HCT116 (cell line): ENCODE data around the gene GPR65. TPM values are rescaled to one million over a fixed set of nuclear protein-coding genes. Genes with fewer than 3 reads are reported as not detected.

Experiments used
- ATAC-seq: fragments of 200-7000 bp; cut with Tn5 transposase; 2 replicates; pipeline ENCODE4 v1.9.1; 2020; ENCODE audit warnings: mild to moderate bottlenecking, moderate library complexity
- BruUV-seq: library from RNA; stranded (reverse); fragments of 400-500 nt; replicated peaks from 2 replicates; lab custom pipeline; 2021; lab: Mats Ljungman, UMichigan
- CTCF ChIA-PET: fragments of 300-600 bp; sonication (Branson Sonifier 250); formaldehyde crosslinking; loops from one replicate; lab custom pipeline; 2021; ENCODE audit warnings: antibody characterized with exemption; lab: Charles Lee
- POLR2A ChIA-PET: fragments of 300-600, 350-600 bp; sonication (Branson Sonifier 250); formaldehyde crosslinking; loops from one replicate; lab custom pipeline; 2021; ENCODE audit warnings: antibody characterized with exemption; lab: Charles Lee
- RAD21 ChIA-PET, 2 experiments: fragments of 300-600 bp; sonication (Branson Sonifier 250); formaldehyde crosslinking; loops; one replicate each; lab custom pipeline; 2023; ENCODE audit warnings: low total read pairs in 2 of 2; ENCODE audit not compliant: uncharacterized antibody in 2 of 2, unreplicated experiment in 2 of 2, low non-redundant PET in 1 of 2; lab: Charles Lee
- DNase-seq: peaks from one replicate; pipeline ENCODE4 v3.0.0-alpha.2; 2010; ENCODE audit warnings: low read depth, low spot score
- H2AFZ ChIP-seq: fragments of 200-600 bp; shearing (Covaris generic), sonication (generic); 2 replicates; pipeline ENCODE4 v1.6.1; 2017; ENCODE audit warnings: low read depth, mixed run types, mixed read lengths, antibody characterized with exemption, low read length; ENCODE audit not compliant: poor library complexity, severe bottlenecking
- H3K27ac ChIP-seq: 2 replicates; pipeline ENCODE4 v1.5.1; 2012; ENCODE audit warnings: low read depth, low read length
- H3K27me3 ChIP-seq: fragments of 200-600 bp; sonication (generic); 2 replicates; pipeline ENCODE4 v1.6.1; 2016; ENCODE audit warnings: mixed run types, low read length, mixed read lengths; ENCODE audit not compliant: insufficient read depth
- H3K36me3 ChIP-seq, 2 experiments: fragments of 200-500 bp in 1 of 2; fragments of 200-600 bp in 1 of 2; sonication (Bioruptor generic) in 1 of 2; sonication (generic) in 1 of 2; 2 replicates each; pipeline versions ENCODE4 v1.5.1 to v1.6.1; 2014 to 2016; ENCODE audit warnings: low read length in 2 of 2, inconsistent platforms in 1 of 2, mixed read lengths in 1 of 2, mixed run types in 1 of 2; ENCODE audit not compliant: insufficient read depth in 2 of 2, control insufficient read depth in 1 of 2
- H3K4me1 ChIP-seq, 2 experiments: fragments of 200-600 bp in 1 of 2; sonication (generic) in 1 of 2; 2 replicates each; pipeline versions ENCODE4 v1.5.1 to v1.6.1; 2012 to 2017; ENCODE audit warnings: low read length in 2 of 2, inconsistent platforms in 1 of 2, mild to moderate bottlenecking in 1 of 2, mixed read lengths in 1 of 2, mixed run types in 1 of 2, moderate library complexity in 1 of 2; ENCODE audit not compliant: insufficient read depth in 2 of 2, control insufficient read depth in 1 of 2
- H3K4me2 ChIP-seq: fragments of 200-600 bp; sonication (generic); 2 replicates; pipeline ENCODE4 v1.6.1; 2017; ENCODE audit warnings: mixed run types, low read length, mixed read lengths
- H3K4me3 ChIP-seq, 2 experiments: fragments of 200-600 bp in 1 of 2; sonication (generic) in 1 of 2; replicated peaks in 1 of 2; 2 replicates each; pipeline ENCODE4 v1.5.1; 2011 to 2016; ENCODE audit warnings: low read length in 2 of 2, control low read depth in 1 of 2, low read depth in 1 of 2, mild to moderate bottlenecking in 1 of 2, mixed read lengths in 1 of 2, mixed run types in 1 of 2
- H3K79me2 ChIP-seq: fragments of 200-600 bp; sonication (generic); 2 replicates; pipeline ENCODE4 v1.6.1; 2017; ENCODE audit warnings: mild to moderate bottlenecking, mixed run types, low read length, moderate library complexity, mixed read lengths; ENCODE audit not compliant: insufficient read depth
- H3K9ac ChIP-seq: fragments of 200-600 bp; sonication (generic); 2 replicates; pipeline ENCODE4 v1.6.1; 2016; ENCODE audit warnings: low read length, mixed read lengths
- H3K9me2 ChIP-seq: fragments of 200-600 bp; sonication (generic), shearing (Covaris generic); 2 replicates; pipeline ENCODE4 v1.6.1; 2017; ENCODE audit warnings: mixed run types, mild to moderate bottlenecking, moderate library complexity; ENCODE audit not compliant: insufficient read depth
- H3K9me3 ChIP-seq, 2 experiments: fragments of 200-500 bp in 1 of 2; fragments of 200-600 bp in 1 of 2; sonication (Bioruptor generic) in 1 of 2; sonication (generic) in 1 of 2; 2 replicates each; pipeline ENCODE4 v1.6.1; 2014 to 2017; ENCODE audit warnings: low read length in 2 of 2, mixed read lengths in 2 of 2, inconsistent platforms in 1 of 2, low read depth in 1 of 2, mild to moderate bottlenecking in 1 of 2, mixed run types in 1 of 2, moderate library complexity in 1 of 2; ENCODE audit not compliant: control insufficient read depth in 1 of 2, insufficient read depth in 1 of 2
- H4K20me1 ChIP-seq: fragments of 200-600 bp; sonication (generic), shearing (Covaris generic); 2 replicates; pipeline ENCODE4 v1.6.1; 2017; ENCODE audit warnings: mixed run types, mild to moderate bottlenecking, moderate library complexity; ENCODE audit not compliant: insufficient read depth
- CBX3 ChIP-seq: IDR thresholded peaks from 2 replicates; pipeline ENCODE4 v1.6.1; 2012; ENCODE audit warnings: low read depth
- EGR1 ChIP-seq: IDR thresholded peaks from 2 replicates; pipeline ENCODE4 v1.6.1; 2012; ENCODE audit warnings: low read depth
- ELF1 ChIP-seq: IDR thresholded peaks from 2 replicates; pipeline ENCODE4 v1.6.1; 2012; ENCODE audit warnings: low read depth, borderline replicate concordance
- EZH2 ChIP-seq: fragments of 200-600 bp; sonication (generic); IDR thresholded peaks from 2 replicates; pipeline ENCODE4 v1.6.1; 2017; ENCODE audit warnings: antibody characterized with exemption, mixed run types
- EZH2phosphoT487 ChIP-seq: fragments of 200-600 bp; IDR thresholded peaks from 2 replicates; pipeline ENCODE4 v1.6.1; 2018; ENCODE audit warnings: antibody characterized with exemption, borderline replicate concordance
- FOSL1 ChIP-seq: IDR thresholded peaks from 2 replicates; pipeline ENCODE4 v1.6.1; 2012; ENCODE audit warnings: low read depth
- JUND ChIP-seq: IDR thresholded peaks from 2 replicates; pipeline ENCODE4 v1.6.1; 2012
- RAD21 ChIP-seq: IDR thresholded peaks from 2 replicates; pipeline ENCODE4 v1.6.1; 2012; ENCODE audit warnings: low read depth, mild to moderate bottlenecking
- SP1 ChIP-seq: IDR thresholded peaks from 2 replicates; pipeline ENCODE4 v1.6.1; 2012; ENCODE audit warnings: low read depth
- SRF ChIP-seq: IDR thresholded peaks from 2 replicates; pipeline ENCODE4 v1.6.1; 2012; ENCODE audit warnings: low read depth
- TCF7L2 ChIP-seq: IDR thresholded peaks from 2 replicates; pipeline ENCODE4 v1.7.0; 2011; ENCODE audit warnings: borderline replicate concordance, inconsistent platforms; ENCODE audit not compliant: insufficient read depth, insufficient read length; ENCODE audit errors: extremely low read depth
- YY1 ChIP-seq: IDR thresholded peaks from 2 replicates; pipeline ENCODE4 v1.6.1; 2011; ENCODE audit warnings: low read length, low read depth, moderate library complexity, mild to moderate bottlenecking; ENCODE audit not compliant: insufficient replicate concordance; ENCODE audit errors: extremely low read depth
- ZFX ChIP-seq: fragments of 450-650 bp; IDR thresholded peaks from 2 replicates; pipeline ENCODE4 v1.6.1; 2017
- ZNF274 ChIP-seq: fragments of 200-500 bp; sonication (Bioruptor generic); IDR thresholded peaks from 2 replicates; pipeline ENCODE4 v1.6.1; 2014; ENCODE audit warnings: mild to moderate bottlenecking, low read depth, low read length, inconsistent platforms
- intact Hi-C: fragments of 100-400 bp; cut with micrococcal nuclease; formaldehyde crosslinking; loops from 2 replicates; pipeline ENCODE4 v1.10.0; 2022
- total RNA-seq: library from RNA; stranded (reverse); gene quantifications from one replicate; pipeline ENCODE4 v1.2.1, GENCODE V29; 2021; ENCODE audit not compliant: unreplicated experiment
- TF ChIP-seq, protein P1 (sequence below), 3 experiments: fragments of 200-600 bp in 1 of 3; sonication (generic) in 1 of 3; IDR thresholded peaks in 2 of 3; conservative IDR thresholded peaks in 1 of 3; 2 replicates each; pipeline ENCODE4 v1.5.1; 2012 to 2017; ENCODE audit warnings: low read depth in 2 of 3, low read length in 2 of 3, antibody characterized with exemption in 1 of 3, borderline replicate concordance in 1 of 3, control low read depth in 1 of 3, mild to moderate bottlenecking in 1 of 3, mixed read lengths in 1 of 3, mixed run types in 1 of 3, moderate library complexity in 1 of 3; ENCODE audit not compliant: insufficient read depth in 1 of 3
- TF ChIP-seq, protein P2 (sequence below): IDR thresholded peaks from 2 replicates; pipeline ENCODE4 v1.6.1; 2012; ENCODE audit warnings: low read depth

Gene GPR65
- total RNA-seq, 1 experiment from 2014 or later, result 0.05 TPM

GRCh38 chr14:88026890-88027289, 22.0 kb downstream of the GPR65 start:
- no peak for DNase-seq
- TF ChIP-seq ZNF274 (no peak), EGR1 (no peak), YY1 (no peak), JUND (no peak)
- TF ChIP-seq, protein P1, sequence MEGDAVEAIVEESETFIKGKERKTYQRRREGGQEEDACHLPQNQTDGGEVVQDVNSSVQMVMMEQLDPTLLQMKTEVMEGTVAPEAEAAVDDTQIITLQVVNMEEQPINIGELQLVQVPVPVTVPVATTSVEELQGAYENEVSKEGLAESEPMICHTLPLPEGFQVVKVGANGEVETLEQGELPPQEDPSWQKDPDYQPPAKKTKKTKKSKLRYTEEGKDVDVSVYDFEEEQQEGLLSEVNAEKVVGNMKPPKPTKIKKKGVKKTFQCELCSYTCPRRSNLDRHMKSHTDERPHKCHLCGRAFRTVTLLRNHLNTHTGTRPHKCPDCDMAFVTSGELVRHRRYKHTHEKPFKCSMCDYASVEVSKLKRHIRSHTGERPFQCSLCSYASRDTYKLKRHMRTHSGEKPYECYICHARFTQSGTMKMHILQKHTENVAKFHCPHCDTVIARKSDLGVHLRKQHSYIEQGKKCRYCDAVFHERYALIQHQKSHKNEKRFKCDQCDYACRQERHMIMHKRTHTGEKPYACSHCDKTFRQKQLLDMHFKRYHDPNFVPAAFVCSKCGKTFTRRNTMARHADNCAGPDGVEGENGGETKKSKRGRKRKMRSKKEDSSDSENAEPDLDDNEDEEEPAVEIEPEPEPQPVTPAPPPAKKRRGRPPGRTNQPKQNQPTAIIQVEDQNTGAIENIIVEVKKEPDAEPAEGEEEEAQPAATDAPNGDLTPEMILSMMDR (IDR thresholded peaks at IDR 0.05 in 2 of 3, conservative IDR thresholded peaks at IDR 0.05 in 1 of 3; ENCODE audit: borderline replicate concordance in 1 of 3, insufficient read depth in 1 of 3, low read depth in 2 of 3, low read length in 2 of 3), result no peak
- Histone ChIP-seq H2AFZ (no peak overlapping the region), H3K9me3 (no peaks in the 10 kb centered on the region; a peak in 1 of 4 replicates), H3K27me3 (no peaks in the 10 kb centered on the region), H3K4me3 (no peak overlapping the region), H3K4me2 (no peak overlapping the region), H3K27ac (no peak overlapping the region), H3K79me2 (no peaks in the 10 kb centered on the region), H3K9ac (no peak overlapping the region), H4K20me1 (no peaks in the 10 kb centered on the region), H3K36me3 (no peaks in the 10 kb centered on the region), H3K4me1 (no peaks in the 10 kb centered on the region), H3K9me2 (no peaks in the 10 kb centered on the region)
- ATAC-seq, result no peak
- POLR2A ChIA-PET, result no interaction called here
- intact Hi-C loops, result no loop called here
- no TSS peak for BruUV-seq
- CTCF ChIA-PET, result no interaction called here
- RAD21 ChIA-PET, result no interaction called here

DNA sequence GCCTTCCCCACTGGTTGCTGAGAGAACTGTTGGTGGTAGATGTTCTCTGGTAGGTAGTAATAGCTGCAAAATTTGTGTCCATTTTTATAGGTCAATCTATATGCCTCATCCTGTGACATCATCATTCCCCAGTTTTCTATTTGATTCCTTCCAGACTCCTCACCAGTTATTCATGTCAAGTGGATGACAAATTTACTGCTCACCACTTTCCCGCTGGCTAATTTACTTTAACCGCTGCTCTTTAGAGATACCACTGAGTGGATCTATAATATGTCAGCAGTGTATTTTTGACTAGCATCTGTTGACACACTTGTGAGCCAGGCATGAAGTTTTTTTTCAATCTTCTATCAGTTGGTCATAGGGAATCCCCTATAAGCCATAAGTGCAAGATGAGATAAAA, 24.6 kb downstream of the GPR65 start:
- H3K4me2 ChIP-seq, result no peak overlapping the region
- no peaks in the 10 kb centered on the region; a peak in 1 of 4 replicates for H3K9me3 ChIP-seq
- no peak overlapping the region for H2AFZ ChIP-seq
- no peaks in the 10 kb centered on the region for H3K36me3 ChIP-seq
- no peak overlapping the region for H3K27ac ChIP-seq
- BruUV-seq, result no TSS peak
- no peaks in the 10 kb centered on the region for H3K27me3 ChIP-seq
- ChIA-PET RAD21 (no interaction called here), CTCF (no interaction called here), POLR2A (no interaction called here)
- H3K9me2 ChIP-seq, result no peaks in the 10 kb centered on the region
- intact Hi-C loops, result no loop called here
- ATAC-seq, result no peak
- no peaks in the 10 kb centered on the region for H3K79me2 ChIP-seq
- no peaks in the 10 kb centered on the region for H3K4me1 ChIP-seq
- H3K9ac ChIP-seq, result no peak overlapping the region
- DNase-seq, result no peak
- H4K20me1 ChIP-seq, result no peaks in the 10 kb centered on the region
- H3K4me3 ChIP-seq, result no peak overlapping the region
- TF ChIP-seq ZFX (no peak), EZH2phosphoT487 (no peak), CBX3 (no peak), EGR1 (no peak), SRF (no peak), TCF7L2 (no peak), ELF1 (no peak), YY1 (no peak), RAD21 (no peak), SP1 (no peak), EZH2 (no peak), FOSL1 (no peak)
- TF ChIP-seq, protein P2, sequence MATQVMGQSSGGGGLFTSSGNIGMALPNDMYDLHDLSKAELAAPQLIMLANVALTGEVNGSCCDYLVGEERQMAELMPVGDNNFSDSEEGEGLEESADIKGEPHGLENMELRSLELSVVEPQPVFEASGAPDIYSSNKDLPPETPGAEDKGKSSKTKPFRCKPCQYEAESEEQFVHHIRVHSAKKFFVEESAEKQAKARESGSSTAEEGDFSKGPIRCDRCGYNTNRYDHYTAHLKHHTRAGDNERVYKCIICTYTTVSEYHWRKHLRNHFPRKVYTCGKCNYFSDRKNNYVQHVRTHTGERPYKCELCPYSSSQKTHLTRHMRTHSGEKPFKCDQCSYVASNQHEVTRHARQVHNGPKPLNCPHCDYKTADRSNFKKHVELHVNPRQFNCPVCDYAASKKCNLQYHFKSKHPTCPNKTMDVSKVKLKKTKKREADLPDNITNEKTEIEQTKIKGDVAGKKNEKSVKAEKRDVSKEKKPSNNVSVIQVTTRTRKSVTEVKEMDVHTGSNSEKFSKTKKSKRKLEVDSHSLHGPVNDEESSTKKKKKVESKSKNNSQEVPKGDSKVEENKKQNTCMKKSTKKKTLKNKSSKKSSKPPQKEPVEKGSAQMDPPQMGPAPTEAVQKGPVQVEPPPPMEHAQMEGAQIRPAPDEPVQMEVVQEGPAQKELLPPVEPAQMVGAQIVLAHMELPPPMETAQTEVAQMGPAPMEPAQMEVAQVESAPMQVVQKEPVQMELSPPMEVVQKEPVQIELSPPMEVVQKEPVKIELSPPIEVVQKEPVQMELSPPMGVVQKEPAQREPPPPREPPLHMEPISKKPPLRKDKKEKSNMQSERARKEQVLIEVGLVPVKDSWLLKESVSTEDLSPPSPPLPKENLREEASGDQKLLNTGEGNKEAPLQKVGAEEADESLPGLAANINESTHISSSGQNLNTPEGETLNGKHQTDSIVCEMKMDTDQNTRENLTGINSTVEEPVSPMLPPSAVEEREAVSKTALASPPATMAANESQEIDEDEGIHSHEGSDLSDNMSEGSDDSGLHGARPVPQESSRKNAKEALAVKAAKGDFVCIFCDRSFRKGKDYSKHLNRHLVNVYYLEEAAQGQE, result no peak
